DOHH2 (cell line): ENCODE measurements around the gene OR52L1.

Source experiments
- H3F3A ChIP-seq: fragments of 200-600 bp; sonication (generic), shearing (Covaris generic); 2 replicates; pipeline ENCODE4 v1.6.0; 2016; ENCODE audit warnings: antibody characterized with exemption, mild to moderate bottlenecking; ENCODE audit not compliant: control insufficient read depth, insufficient read depth
- H3K27ac ChIP-seq: fragments of 200-600 bp; sonication (generic); 2 replicates; pipeline ENCODE4 v1.5.1; 2014; ENCODE audit warnings: low read depth, mild to moderate bottlenecking, low read length, moderate library complexity
- H3K27me3 ChIP-seq: fragments of 200-600 bp; sonication (generic); 2 replicates; pipeline ENCODE4 v1.6.1; 2014; ENCODE audit warnings: mild to moderate bottlenecking, low read length, mixed read lengths; ENCODE audit not compliant: control insufficient read depth
- H3K36me3 ChIP-seq: fragments of 200-600 bp; sonication (generic); 2 replicates; pipeline ENCODE4 v1.6.1; 2014; ENCODE audit warnings: mild to moderate bottlenecking, low read length, moderate library complexity, mixed read lengths; ENCODE audit not compliant: control insufficient read depth
- H3K4me1 ChIP-seq: fragments of 200-600 bp; sonication (generic); 2 replicates; pipeline ENCODE4 v1.6.1; 2014; ENCODE audit warnings: mild to moderate bottlenecking, low read length, mixed read lengths; ENCODE audit not compliant: control insufficient read depth
- H3K4me2 ChIP-seq: fragments of 200-600 bp; sonication (generic); 2 replicates; pipeline ENCODE4 v1.6.0; 2014; ENCODE audit warnings: mild to moderate bottlenecking, low read length, moderate library complexity
- H3K4me3 ChIP-seq: fragments of 200-600 bp; sonication (generic); 2 replicates; pipeline ENCODE4 v1.5.1; 2014; ENCODE audit warnings: mild to moderate bottlenecking, low read length, mixed read lengths
- H3K79me2 ChIP-seq: fragments of 200-600 bp; sonication (generic); 2 replicates; pipeline ENCODE4 v1.6.1; 2014; ENCODE audit warnings: mild to moderate bottlenecking, low read length, mixed read lengths; ENCODE audit not compliant: control insufficient read depth
- H3K9me2 ChIP-seq: fragments of 200-600 bp; sonication (generic); replicated peaks from 2 replicates; pipeline ENCODE4 v1.6.1; 2014; ENCODE audit warnings: mild to moderate bottlenecking, low read length, mixed read lengths; ENCODE audit not compliant: control insufficient read depth
- H3K9me3 ChIP-seq: fragments of 200-600 bp; sonication (generic); 2 replicates; pipeline ENCODE4 v1.6.1; 2014; ENCODE audit warnings: antibody characterized with exemption, low read length, mixed read lengths; ENCODE audit not compliant: control insufficient read depth, insufficient read depth
- H4K20me1 ChIP-seq: fragments of 200-600 bp; sonication (generic); 2 replicates; pipeline ENCODE4 v1.6.0; 2014; ENCODE audit warnings: low read depth, mild to moderate bottlenecking, antibody characterized with exemption, low read length, moderate library complexity; ENCODE audit not compliant: control insufficient read depth, insufficient read depth
- CTCF ChIP-seq: fragments of 200-600 bp; sonication (generic); IDR thresholded peaks from one replicate; pipeline ENCODE4 v1.5.1; 2014; ENCODE audit warnings: antibody characterized with exemption, mild to moderate bottlenecking, low read depth, low read length; ENCODE audit not compliant: poor library complexity, severe bottlenecking
- EZH2phosphoT487 ChIP-seq: fragments of 200-600 bp; sonication (generic); IDR thresholded peaks from 2 replicates; pipeline ENCODE4 v1.6.1; 2017; ENCODE audit warnings: borderline replicate concordance, mild to moderate bottlenecking, antibody characterized with exemption, low read length, moderate library complexity, mixed read lengths

OR52L1 gene

GRCh38 chr11:5955586-5955985, 31.2 kb downstream of the OR52L1 start:
- H3K27me3 ChIP-seq = 0 out of 2 replicates have a peak, but pooled peaks cover 3% of the 10 kb centered on the region
- TF ChIP-seq EZH2phosphoT487 (no peak), CTCF (no peak)
- H3K9me2 ChIP-seq = no peaks in the 10 kb centered on the region
- H3K36me3 ChIP-seq = no peaks in the 10 kb centered on the region
- no peaks in the 10 kb centered on the region for H3K79me2 ChIP-seq
- H3K4me3 ChIP-seq = no peak overlapping the region
- no peaks in the 10 kb centered on the region for H4K20me1 ChIP-seq
- H3K4me1 ChIP-seq = no peaks in the 10 kb centered on the region
- H3K9me3 ChIP-seq = no peaks in the 10 kb centered on the region
- no peak overlapping the region for H3K4me2 ChIP-seq
- no peaks in the 10 kb centered on the region for H3F3A ChIP-seq
- H3K27ac ChIP-seq = no peak overlapping the region

- Histone ChIP-seq H3K36me3 (no peaks in the 10 kb centered on the region), H3K79me2 (no peaks in the 10 kb centered on the region), H3K4me3 (no peak within 1 kb of the TSS), H3K9me3 (peaks cover 5% of the 10 kb centered on the region; the same call in 1 of the 2 replicates), H3K4me2 (no peak within 1 kb of the TSS), H3F3A (no peaks in the 10 kb centered on the region), H3K27ac (no peak within 1 kb of the TSS), H4K20me1 (no peaks in the 10 kb centered on the region), H3K27me3 (peaks cover 14% of the 10 kb centered on the region), H3K9me2 (no peaks in the 10 kb centered on the region), H3K4me1 (no peaks in the 10 kb centered on the region)
- no peak for TF ChIP-seq CTCF
- no peak for TF ChIP-seq EZH2phosphoT487
These were observed 44.8 kb downstream of the OR52L1 start, which contains the start of gene OR56A3 for GRCh38 chr11:5941951-5942350. OR56A3 (plus strand) TSS chr11:5942251; CDS start chr11:5947347, 5,096 bp downstream.

GRCh38 chr11:5940748-5941147, 46.0 kb downstream of the OR52L1 start:
- Histone ChIP-seq H3K79me2 (no peaks in the 10 kb centered on the region), H3K27ac (no peak overlapping the region)

More at GRCh38 chr11:5940748-5941147, 46.0 kb downstream of the OR52L1 start:
- Histone ChIP-seq H3K36me3 (no peaks in the 10 kb centered on the region), H3K4me1 (no peaks in the 10 kb centered on the region), H3K4me3 (no peak overlapping the region), H3F3A (no peaks in the 10 kb centered on the region), H3K4me2 (no peak overlapping the region), H3K9me3 (peaks cover 5% of the 10 kb centered on the region; the same call in 1 of the 2 replicates), H3K27me3 (peaks cover 14% of the 10 kb centered on the region), H3K9me2 (no peaks in the 10 kb centered on the region), H4K20me1 (no peaks in the 10 kb centered on the region)
- no peak for TF ChIP-seq EZH2phosphoT487
- no peak for TF ChIP-seq CTCF
